ENCODE measurements around the gene KIAA0513.

Gene KIAA0513

GRCh38 chr16:85081765-85082164 is 54.2 kb downstream of the KIAA0513 start:
- no peak overlapping the region for H3K27ac ChIP-seq (ENCODE audit: low read depth, low read length)
- H3K36me3 ChIP-seq (ENCODE audit: insufficient read depth, low read length) = no peaks in the 10 kb centered on the region
- no peak overlapping the region for H3K4me3 ChIP-seq (ENCODE audit: low read depth, low read length)
- H3K27me3 ChIP-seq (ENCODE audit: insufficient read depth, low read length) = no peaks in the 10 kb centered on the region
- H3K79me2 ChIP-seq (ENCODE audit: control insufficient read depth, insufficient read depth, low read length, unreplicated experiment) = no peaks in the 10 kb centered on the region
- H3K4me1 ChIP-seq (ENCODE audit: control insufficient read depth, insufficient read depth, low read length, unreplicated experiment) = no peaks in the 10 kb centered on the region
- no peak overlapping the region for H2AFZ ChIP-seq (ENCODE audit: low read length, unreplicated experiment)

- H3K4me3 ChIP-seq (ENCODE audit: low read depth, low read length) = no peak overlapping the region
- H3K79me2 ChIP-seq (ENCODE audit: control insufficient read depth, insufficient read depth, low read length, unreplicated experiment) = no peaks in the 10 kb centered on the region
- no peak overlapping the region for H2AFZ ChIP-seq (ENCODE audit: low read length, unreplicated experiment)
- H3K27me3 ChIP-seq (ENCODE audit: insufficient read depth, low read length) = no peaks in the 10 kb centered on the region
- H3K27ac ChIP-seq (ENCODE audit: low read depth, low read length) = no peak overlapping the region
- no peaks in the 10 kb centered on the region for H3K4me1 ChIP-seq (ENCODE audit: control insufficient read depth, insufficient read depth, low read length, unreplicated experiment)
- H3K36me3 ChIP-seq (ENCODE audit: insufficient read depth, low read length) = no peaks in the 10 kb centered on the region
Observed at GRCh38 chr16:85082173-85083050, 54.8 kb downstream of the KIAA0513 start.

- Histone ChIP-seq H3K27ac (ENCODE audit: low read depth, low read length) (no peak overlapping the region), H2AFZ (ENCODE audit: low read length, unreplicated experiment) (no peak overlapping the region), H3K79me2 (ENCODE audit: control insufficient read depth, insufficient read depth, low read length, unreplicated experiment) (no peaks in the 10 kb centered on the region), H3K4me1 (ENCODE audit: control insufficient read depth, insufficient read depth, low read length, unreplicated experiment) (no peaks in the 10 kb centered on the region), H3K27me3 (ENCODE audit: insufficient read depth, low read length) (no peaks in the 10 kb centered on the region), H3K4me3 (ENCODE audit: low read depth, low read length) (no peak overlapping the region), H3K36me3 (ENCODE audit: insufficient read depth, low read length) (no peaks in the 10 kb centered on the region)
Observed at GRCh38 chr16:85083051-85083639, 55.5 kb downstream of the KIAA0513 start.

GRCh38 chr16:85084841-85085510 is 57.4 kb downstream of the KIAA0513 start:
- no peak overlapping the region for H3K4me3 ChIP-seq (ENCODE audit: low read depth, low read length)
- no peaks in the 10 kb centered on the region for H3K4me1 ChIP-seq (ENCODE audit: control insufficient read depth, insufficient read depth, low read length, unreplicated experiment)
- H3K27ac ChIP-seq (ENCODE audit: low read depth, low read length) = no peak overlapping the region
- H3K36me3 ChIP-seq (ENCODE audit: insufficient read depth, low read length) = no peaks in the 10 kb centered on the region
- no peaks in the 10 kb centered on the region for H3K27me3 ChIP-seq (ENCODE audit: insufficient read depth, low read length)
- H2AFZ ChIP-seq (ENCODE audit: low read length, unreplicated experiment) = no peak overlapping the region
- H3K79me2 ChIP-seq (ENCODE audit: control insufficient read depth, insufficient read depth, low read length, unreplicated experiment) = no peaks in the 10 kb centered on the region

GRCh38 chr16:85085721-85086120 is 58.1 kb downstream of the KIAA0513 start:
- Histone ChIP-seq H3K36me3 (ENCODE audit: insufficient read depth, low read length) (no peaks in the 10 kb centered on the region), H3K4me3 (ENCODE audit: low read depth, low read length) (no peak overlapping the region), H3K4me1 (ENCODE audit: control insufficient read depth, insufficient read depth, low read length, unreplicated experiment) (no peaks in the 10 kb centered on the region), H3K27ac (ENCODE audit: low read depth, low read length) (no peak overlapping the region), H3K27me3 (ENCODE audit: insufficient read depth, low read length) (no peaks in the 10 kb centered on the region), H3K79me2 (ENCODE audit: control insufficient read depth, insufficient read depth, low read length, unreplicated experiment) (no peaks in the 10 kb centered on the region), H2AFZ (ENCODE audit: low read length, unreplicated experiment) (no peak overlapping the region)

- no peak overlapping the region for H3K27ac ChIP-seq (ENCODE audit: low read depth, low read length)
- no peaks in the 10 kb centered on the region for H3K79me2 ChIP-seq (ENCODE audit: control insufficient read depth, insufficient read depth, low read length, unreplicated experiment)
- no peak overlapping the region for H2AFZ ChIP-seq (ENCODE audit: low read length, unreplicated experiment)
- no peaks in the 10 kb centered on the region for H3K27me3 ChIP-seq (ENCODE audit: insufficient read depth, low read length)
- no peak overlapping the region for H3K4me3 ChIP-seq (ENCODE audit: low read depth, low read length)
- H3K36me3 ChIP-seq (ENCODE audit: insufficient read depth, low read length) = no peaks in the 10 kb centered on the region
- H3K4me1 ChIP-seq (ENCODE audit: control insufficient read depth, insufficient read depth, low read length, unreplicated experiment) = no peaks in the 10 kb centered on the region
Observed at GRCh38 chr16:85086347-85087291, 59.0 kb downstream of the KIAA0513 start.

- Histone ChIP-seq H3K79me2 (ENCODE audit: control insufficient read depth, insufficient read depth, low read length, unreplicated experiment) (no peaks in the 10 kb centered on the region), H3K36me3 (ENCODE audit: insufficient read depth, low read length) (no peaks in the 10 kb centered on the region), H3K4me3 (ENCODE audit: low read depth, low read length) (no peak overlapping the region), H3K4me1 (ENCODE audit: control insufficient read depth, insufficient read depth, low read length, unreplicated experiment) (no peaks in the 10 kb centered on the region), H3K27ac (ENCODE audit: low read depth, low read length) (no peak overlapping the region), H3K27me3 (ENCODE audit: insufficient read depth, low read length) (no peaks in the 10 kb centered on the region), H2AFZ (ENCODE audit: low read length, unreplicated experiment) (no peak overlapping the region)
Observed at GRCh38 chr16:85087899-85088569, 60.4 kb downstream of the KIAA0513 start.

GRCh38 chr16:85088570-85089199 is 61.1 kb downstream of the KIAA0513 start:
- H3K4me1 ChIP-seq (ENCODE audit: control insufficient read depth, insufficient read depth, low read length, unreplicated experiment) = no peaks in the 10 kb centered on the region
- peaks cover 3% of the 10 kb centered on the region; the same call in 1 of the 2 replicates for H3K27me3 ChIP-seq (ENCODE audit: insufficient read depth, low read length)
- H2AFZ ChIP-seq (ENCODE audit: low read length, unreplicated experiment) = no peak overlapping the region
- H3K27ac ChIP-seq (ENCODE audit: low read depth, low read length) = no peak overlapping the region
- no peaks in the 10 kb centered on the region for H3K36me3 ChIP-seq (ENCODE audit: insufficient read depth, low read length)
- no peak overlapping the region for H3K4me3 ChIP-seq (ENCODE audit: low read depth, low read length)
- H3K79me2 ChIP-seq (ENCODE audit: control insufficient read depth, insufficient read depth, low read length, unreplicated experiment) = no peaks in the 10 kb centered on the region

GRCh38 chr16:85089525-85089924 is 61.9 kb downstream of the KIAA0513 start:
- Histone ChIP-seq H3K27ac (ENCODE audit: low read depth, low read length) (no peak overlapping the region), H3K4me3 (ENCODE audit: low read depth, low read length) (no peak overlapping the region), H3K27me3 (ENCODE audit: insufficient read depth, low read length) (peaks cover 12% of the 10 kb centered on the region; the same call in 1 of the 2 replicates), H3K4me1 (ENCODE audit: control insufficient read depth, insufficient read depth, low read length, unreplicated experiment) (no peaks in the 10 kb centered on the region), H3K36me3 (ENCODE audit: insufficient read depth, low read length) (no peaks in the 10 kb centered on the region), H2AFZ (ENCODE audit: low read length, unreplicated experiment) (no peak overlapping the region), H3K79me2 (ENCODE audit: control insufficient read depth, insufficient read depth, low read length, unreplicated experiment) (no peaks in the 10 kb centered on the region)

Measured in ACC112 (cell line).